Adipocyte (in vitro differentiated cells): ENCODE measurements around the gene PLXNB1.

Experiments used
- DNase-seq: peaks from one replicate; pipeline ENCODE4 v3.0.0-alpha.2; 2015; ENCODE audit warnings: low read depth
- H3K27me3 ChIP-seq: replicated peaks from 2 replicates; pipeline ENCODE4 v1.7.0; 2013; ENCODE audit warnings: mild to moderate bottlenecking, low read length, moderate library complexity; ENCODE audit not compliant: control insufficient read depth, insufficient read depth
- H3K36me3 ChIP-seq: 2 replicates; pipeline ENCODE4 v1.7.0; 2013; ENCODE audit warnings: low read length, mild to moderate bottlenecking, moderate library complexity; ENCODE audit not compliant: control insufficient read depth, insufficient read depth, severe bottlenecking
- H3K4me1 ChIP-seq: 2 replicates; pipeline ENCODE4 v1.7.0; 2013; ENCODE audit warnings: mild to moderate bottlenecking, low read length, moderate library complexity; ENCODE audit not compliant: control insufficient read depth, insufficient read depth
- H3K4me3 ChIP-seq: 2 replicates; pipeline ENCODE4 v1.7.0; 2013; ENCODE audit warnings: mild to moderate bottlenecking, low read length, moderate library complexity
- H3K9ac ChIP-seq: 2 replicates; pipeline ENCODE4 v1.7.0; 2013; ENCODE audit warnings: mild to moderate bottlenecking, low read length, moderate library complexity
- H3K9me3 ChIP-seq: 2 replicates; pipeline ENCODE4 v1.7.0; 2013; ENCODE audit warnings: mild to moderate bottlenecking, low read length, moderate library complexity; ENCODE audit not compliant: control insufficient read depth

Gene PLXNB1

GRCh38 chr3:48415251-48415953, 14.5 kb downstream of the PLXNB1 start:
- H3K4me3 ChIP-seq = no peak overlapping the region
- no peaks in the 10 kb centered on the region for H3K9me3 ChIP-seq
- H3K4me1 ChIP-seq = no peaks in the 10 kb centered on the region
- H3K9ac ChIP-seq = no peak overlapping the region
- no peaks in the 10 kb centered on the region for H3K27me3 ChIP-seq
- no peak for DNase-seq
- H3K36me3 ChIP-seq = peaks cover 89% of the 10 kb centered on the region

- H3K4me1 ChIP-seq = no peaks in the 10 kb centered on the region
- peaks cover 94% of the 10 kb centered on the region for H3K36me3 ChIP-seq
- no peak overlapping the region for H3K9ac ChIP-seq
- no peaks in the 10 kb centered on the region for H3K9me3 ChIP-seq
- no peaks in the 10 kb centered on the region for H3K27me3 ChIP-seq
- H3K4me3 ChIP-seq = no peak overlapping the region
- no peak for DNase-seq
These were observed 15.3 kb downstream of the PLXNB1 start for GRCh38 chr3:48414376-48415250.

GRCh38 chr3:48413611-48414010, 16.3 kb downstream of the PLXNB1 start:
- no peaks in the 10 kb centered on the region for H3K9me3 ChIP-seq
- H3K9ac ChIP-seq = no peak overlapping the region
- no peaks in the 10 kb centered on the region for H3K27me3 ChIP-seq
- no peaks in the 10 kb centered on the region for H3K4me1 ChIP-seq
- no peak overlapping the region for H3K4me3 ChIP-seq
- peaks cover 96% of the 10 kb centered on the region for H3K36me3 ChIP-seq
- DNase-seq = no peak

- Histone ChIP-seq H3K27me3 (no peaks in the 10 kb centered on the region), H3K9me3 (no peaks in the 10 kb centered on the region), H3K9ac (no peak overlapping the region), H3K4me1 (no peaks in the 10 kb centered on the region), H3K4me3 (no peak overlapping the region), H3K36me3 (peaks cover 96% of the 10 kb centered on the region)
- DNase-seq = no peak
These were observed 16.8 kb downstream of the PLXNB1 start for GRCh38 chr3:48413086-48413485.

GRCh38 chr3:48412375-48413001, 17.4 kb downstream of the PLXNB1 start:
- Histone ChIP-seq H3K27me3 (no peaks in the 10 kb centered on the region), H3K9ac (no peak overlapping the region), H3K36me3 (peaks cover 90% of the 10 kb centered on the region), H3K9me3 (no peaks in the 10 kb centered on the region), H3K4me3 (no peak overlapping the region), H3K4me1 (no peaks in the 10 kb centered on the region)
- no peak for DNase-seq

GRCh38 chr3:48411606-48412374, 18.1 kb downstream of the PLXNB1 start:
- H3K9ac ChIP-seq = no peak overlapping the region
- no peaks in the 10 kb centered on the region for H3K4me1 ChIP-seq
- peaks cover 88% of the 10 kb centered on the region for H3K36me3 ChIP-seq
- H3K4me3 ChIP-seq = no peak overlapping the region
- no peaks in the 10 kb centered on the region for H3K27me3 ChIP-seq
- no peak for DNase-seq
- H3K9me3 ChIP-seq = no peaks in the 10 kb centered on the region

GRCh38 chr3:48411041-48411588, 18.8 kb downstream of the PLXNB1 start:
- no peak for DNase-seq
- no peaks in the 10 kb centered on the region for H3K27me3 ChIP-seq
- peaks cover 90% of the 10 kb centered on the region for H3K36me3 ChIP-seq
- H3K4me3 ChIP-seq = no peak overlapping the region
- no peak overlapping the region for H3K9ac ChIP-seq
- H3K9me3 ChIP-seq = no peaks in the 10 kb centered on the region
- H3K4me1 ChIP-seq = no peaks in the 10 kb centered on the region

GRCh38 chr3:48410205-48411040, 19.5 kb downstream of the PLXNB1 start:
- H3K27me3 ChIP-seq = no peaks in the 10 kb centered on the region
- no peak overlapping the region for H3K9ac ChIP-seq
- no peak for DNase-seq
- peaks cover 85% of the 10 kb centered on the region for H3K36me3 ChIP-seq
- no peaks in the 10 kb centered on the region for H3K4me1 ChIP-seq
- no peak overlapping the region for H3K4me3 ChIP-seq
- H3K9me3 ChIP-seq = no peaks in the 10 kb centered on the region

- Histone ChIP-seq H3K9me3 (no peaks in the 10 kb centered on the region), H3K4me1 (no peaks in the 10 kb centered on the region), H3K27me3 (no peaks in the 10 kb centered on the region), H3K9ac (no peak overlapping the region), H3K4me3 (no peak overlapping the region), H3K36me3 (peaks cover 77% of the 10 kb centered on the region)
- no peak for DNase-seq
These were observed 20.3 kb downstream of the PLXNB1 start for GRCh38 chr3:48409291-48410201.
